ENCODE measurements around the gene PDLIM7.

The PDLIM7 gene

GRCh38 chr5:177440211-177440989, 57.0 kb downstream of the PDLIM7 start:
- ChIA-PET CTCF (interaction anchor here (0.8 to 26.2 kb wide), 5 partner anchors 10 to 50 kb away, joined by 3 to 509 read pairs (median 104); partner anchors contain the start of genes F12, GRK6 and PFN3), POLR2A (interaction anchor here (0.8 to 2.6 kb wide), 3 partner anchors 8 to 29 kb away, joined by 4 to 8 read pairs (median 6); no protein-coding TSS in a partner anchor)
- H3K27ac ChIP-seq (ENCODE audit: insufficient read depth in 1 of 2, low read depth in 1 of 2, low read length in 2 of 2, poor library complexity in 1 of 2, severe bottlenecking in 2 of 2) = no peak overlapping the region
- H3K4me3 ChIP-seq (ENCODE audit: control insufficient read depth in 1 of 7, extremely low read depth in 1 of 7, insufficient read depth in 4 of 7, low read depth in 2 of 7, low read length in 6 of 7) = no peak overlapping the region
- H3K27me3 ChIP-seq (replicated peaks in 2 of 5; ENCODE audit: control insufficient read depth in 4 of 5, insufficient read depth in 5 of 5, low read length in 4 of 5) = no peaks in the 10 kb centered on the region
- H3K9me3 ChIP-seq (ENCODE audit: control extremely low read depth in 1 of 5, control insufficient read depth in 4 of 5, insufficient read depth in 2 of 5, low read depth in 1 of 5, low read length in 4 of 5) = no peaks in the 10 kb centered on the region
- H3K36me3 ChIP-seq (ENCODE audit: control insufficient read depth in 4 of 4, insufficient read depth in 4 of 4, low read length in 3 of 4) = peaks cover 16 to 79% (median 59%) of the 10 kb centered on the region in 4 experiments
- WGBS (ENCODE audit: insufficient coverage) = 91% methylated on average over 24 of the region's 24 CpGs
- H3K4me1 ChIP-seq (ENCODE audit: control extremely low read depth in 1 of 4, control insufficient read depth in 4 of 4, insufficient read depth in 4 of 4, low read length in 3 of 4) = peaks cover 0 to 10% (median 0%) of the 10 kb centered on the region in 4 experiments
- no peak for DNase-seq

- H3K36me3 ChIP-seq (ENCODE audit: control insufficient read depth in 4 of 4, insufficient read depth in 4 of 4, low read length in 3 of 4) = peaks cover 19 to 87% (median 67%) of the 10 kb centered on the region in 4 experiments
- no peak overlapping the region for H3K27ac ChIP-seq (ENCODE audit: insufficient read depth in 1 of 2, low read depth in 1 of 2, low read length in 2 of 2, poor library complexity in 1 of 2, severe bottlenecking in 2 of 2)
- H3K27me3 ChIP-seq (replicated peaks in 2 of 5; ENCODE audit: control insufficient read depth in 4 of 5, insufficient read depth in 5 of 5, low read length in 4 of 5) = no peaks in the 10 kb centered on the region
- ChIA-PET POLR2A (interaction anchor here (2.6 kb wide), 1 partner anchor 11 kb away, joined by 8 read pairs; no protein-coding TSS in a partner anchor), CTCF (interaction anchor here (0.8 to 26.2 kb wide), 5 partner anchors 11 to 49 kb away, joined by 3 to 509 read pairs (median 104); partner anchors contain the start of genes F12, GRK6 and PFN3)
- 100% methylated on average over 2 of the region's 4 CpGs for WGBS (ENCODE audit: insufficient coverage)
- no peak for DNase-seq
- H3K9me3 ChIP-seq (ENCODE audit: control extremely low read depth in 1 of 5, control insufficient read depth in 4 of 5, insufficient read depth in 2 of 5, low read depth in 1 of 5, low read length in 4 of 5) = no peaks in the 10 kb centered on the region
- H3K4me1 ChIP-seq (ENCODE audit: control extremely low read depth in 1 of 4, control insufficient read depth in 4 of 4, insufficient read depth in 4 of 4, low read length in 3 of 4) = peaks cover 0 to 2% (median 0%) of the 10 kb centered on the region in 4 experiments
- no peak overlapping the region for H3K4me3 ChIP-seq (ENCODE audit: control insufficient read depth in 1 of 7, extremely low read depth in 1 of 7, insufficient read depth in 4 of 7, low read depth in 2 of 7, low read length in 6 of 7)
Measured at GRCh38 chr5:177439518-177440053, 57.8 kb downstream of the PDLIM7 start.

GRCh38 chr5:177438468-177438867, 58.9 kb downstream of the PDLIM7 start:
- CTCF ChIA-PET = interaction anchor here (12.1 to 26.2 kb wide), 3 partner anchors 15 to 35 kb away, joined by 104 to 509 read pairs (median 387); partner anchors contain the start of genes F12, GRK6 and PFN3
- no peak overlapping the region for H3K27ac ChIP-seq (ENCODE audit: insufficient read depth in 1 of 2, low read depth in 1 of 2, low read length in 2 of 2, poor library complexity in 1 of 2, severe bottlenecking in 2 of 2)

GRCh38 chr5:177437623-177438022, 59.8 kb downstream of the PDLIM7 start:
- Histone ChIP-seq H3K27me3 (replicated peaks in 2 of 5; ENCODE audit: control insufficient read depth in 4 of 5, insufficient read depth in 5 of 5, low read length in 4 of 5) (no peaks in the 10 kb centered on the region), H3K27ac (ENCODE audit: insufficient read depth in 1 of 2, low read depth in 1 of 2, low read length in 2 of 2, poor library complexity in 1 of 2, severe bottlenecking in 2 of 2) (no peak overlapping the region), H3K36me3 (ENCODE audit: control insufficient read depth in 4 of 4, insufficient read depth in 4 of 4, low read length in 3 of 4) (peaks cover 19 to 94% (median 82%) of the 10 kb centered on the region in 4 experiments), H3K9me3 (ENCODE audit: control extremely low read depth in 1 of 5, control insufficient read depth in 4 of 5, insufficient read depth in 2 of 5, low read depth in 1 of 5, low read length in 4 of 5) (no peaks in the 10 kb centered on the region), H3K4me3 (ENCODE audit: control insufficient read depth in 1 of 7, extremely low read depth in 1 of 7, insufficient read depth in 4 of 7, low read depth in 2 of 7, low read length in 6 of 7) (no peak overlapping the region), H3K4me1 (ENCODE audit: control extremely low read depth in 1 of 4, control insufficient read depth in 4 of 4, insufficient read depth in 4 of 4, low read length in 3 of 4) (peaks cover 0 to 5% (median 3%) of the 10 kb centered on the region in 4 experiments)
- DNase-seq = no peak
- WGBS (ENCODE audit: insufficient coverage) = 91% methylated on average over 4 of the region's 4 CpGs
- ChIA-PET POLR2A (interaction anchor here (1.3 kb wide), 1 partner anchor 33 kb away, joined by 4 read pairs; no protein-coding TSS in a partner anchor), CTCF (interaction anchor here (1.1 to 26.2 kb wide), 8 partner anchors 10 to 61 kb away, joined by 3 to 509 read pairs (median 4); partner anchors contain the start of genes F12 and PFN3)

More at GRCh38 chr5:177438468-177438867, 58.9 kb downstream of the PDLIM7 start:
- Histone ChIP-seq H3K36me3 (ENCODE audit: control insufficient read depth in 4 of 4, insufficient read depth in 4 of 4, low read length in 3 of 4) (peaks cover 19 to 94% (median 77%) of the 10 kb centered on the region in 4 experiments), H3K9me3 (ENCODE audit: control extremely low read depth in 1 of 5, control insufficient read depth in 4 of 5, insufficient read depth in 2 of 5, low read depth in 1 of 5, low read length in 4 of 5) (no peaks in the 10 kb centered on the region), H3K27me3 (replicated peaks in 2 of 5; ENCODE audit: control insufficient read depth in 4 of 5, insufficient read depth in 5 of 5, low read length in 4 of 5) (no peaks in the 10 kb centered on the region), H3K4me1 (ENCODE audit: control extremely low read depth in 1 of 4, control insufficient read depth in 4 of 4, insufficient read depth in 4 of 4, low read length in 3 of 4) (no peaks in the 10 kb centered on the region), H3K4me3 (ENCODE audit: control insufficient read depth in 1 of 7, extremely low read depth in 1 of 7, insufficient read depth in 4 of 7, low read depth in 2 of 7, low read length in 6 of 7) (no peak overlapping the region)
- POLR2A ChIA-PET = interaction anchor here (2.6 kb wide), 1 partner anchor 9 kb away, joined by 8 read pairs; no protein-coding TSS in a partner anchor
- 96% methylated on average over 8 of the region's 10 CpGs for WGBS (ENCODE audit: insufficient coverage)
- no peak for DNase-seq

- POLR2A ChIA-PET = no interaction called here
- peaks cover 19 to 95% (median 78%) of the 10 kb centered on the region in 4 experiments for H3K36me3 ChIP-seq (ENCODE audit: control insufficient read depth in 4 of 4, insufficient read depth in 4 of 4, low read length in 3 of 4)
- CTCF ChIA-PET = interaction anchor here (1.5 to 26.2 kb wide), 4 partner anchors 12 to 46 kb away, joined by 3 to 509 read pairs (median 54); partner anchors contain the start of genes F12 and PFN3
Measured at GRCh38 chr5:177435847-177436536, 61.4 kb downstream of the PDLIM7 start.

GRCh38 chr5:177434942-177435738, 62.3 kb downstream of the PDLIM7 start:
- H3K4me1 ChIP-seq (ENCODE audit: control extremely low read depth in 1 of 4, control insufficient read depth in 4 of 4, insufficient read depth in 4 of 4, low read length in 3 of 4) = peaks cover 2 to 30% (median 28%) of the 10 kb centered on the region in 4 experiments
- H3K27me3 ChIP-seq (replicated peaks in 2 of 5; ENCODE audit: control insufficient read depth in 4 of 5, insufficient read depth in 5 of 5, low read length in 4 of 5) = no peaks in the 10 kb centered on the region
- CTCF ChIA-PET = interaction anchor here (23.1 to 23.4 kb wide), 2 partner anchors 13 to 27 kb away, joined by 337 to 387 read pairs; partner anchors contain the start of genes F12, PFN3 and PRR7
- no peak overlapping the region for H3K27ac ChIP-seq (ENCODE audit: insufficient read depth in 1 of 2, low read depth in 1 of 2, low read length in 2 of 2, poor library complexity in 1 of 2, severe bottlenecking in 2 of 2)
- no peak overlapping the region for H3K4me3 ChIP-seq (ENCODE audit: control insufficient read depth in 1 of 7, extremely low read depth in 1 of 7, insufficient read depth in 4 of 7, low read depth in 2 of 7, low read length in 6 of 7)
- 94% methylated on average over 8 of the region's 20 CpGs for WGBS (ENCODE audit: insufficient coverage)
- DNase-seq = no peak
- peaks cover 19 to 95% (median 74%) of the 10 kb centered on the region in 4 experiments for H3K36me3 ChIP-seq (ENCODE audit: control insufficient read depth in 4 of 4, insufficient read depth in 4 of 4, low read length in 3 of 4)
- POLR2A ChIA-PET = no interaction called here
- H3K9me3 ChIP-seq (ENCODE audit: control extremely low read depth in 1 of 5, control insufficient read depth in 4 of 5, insufficient read depth in 2 of 5, low read depth in 1 of 5, low read length in 4 of 5) = no peaks in the 10 kb centered on the region

More at GRCh38 chr5:177435847-177436536, 61.4 kb downstream of the PDLIM7 start:
- Histone ChIP-seq H3K4me1 (ENCODE audit: control extremely low read depth in 1 of 4, control insufficient read depth in 4 of 4, insufficient read depth in 4 of 4, low read length in 3 of 4) (peaks cover 2 to 21% (median 19%) of the 10 kb centered on the region in 4 experiments), H3K4me3 (ENCODE audit: control insufficient read depth in 1 of 7, extremely low read depth in 1 of 7, insufficient read depth in 4 of 7, low read depth in 2 of 7, low read length in 6 of 7) (no peak overlapping the region), H3K27me3 (replicated peaks in 2 of 5; ENCODE audit: control insufficient read depth in 4 of 5, insufficient read depth in 5 of 5, low read length in 4 of 5) (no peaks in the 10 kb centered on the region), H3K27ac (ENCODE audit: insufficient read depth in 1 of 2, low read depth in 1 of 2, low read length in 2 of 2, poor library complexity in 1 of 2, severe bottlenecking in 2 of 2) (no peak overlapping the region), H3K9me3 (ENCODE audit: control extremely low read depth in 1 of 5, control insufficient read depth in 4 of 5, insufficient read depth in 2 of 5, low read depth in 1 of 5, low read length in 4 of 5) (no peaks in the 10 kb centered on the region)
- DNase-seq = no peak
- WGBS (ENCODE audit: insufficient coverage) = 96% methylated on average over 32 of the region's 37 CpGs

Data from common myeloid progenitor, CD34-positive (primary cell).